Activated T-helper 1 cell treated with anti-CD3 and anti-CD28 coated beads, Interleukin-12 subunit alpha, Interleukin-12 subunit beta, Interleukin-2, Interleukin-4 antibody, amounts not matched to agents 30 ng/mL and 10 ng/mL and 1 ng/mL, durations not matched to agents 14 hours and 24 hours and 36 hours (primary cell): ENCODE data around the gene ITPR1. TPM values are rescaled to one million over a fixed set of nuclear protein-coding genes. Genes with fewer than 3 reads are reported as not detected.

Experiments used
- DNase-seq: peaks from one replicate; pipeline ENCODE4 v3.0.0; 2021; ENCODE audit warnings: low spot score
- H3K27ac Mint-ChIP-seq: one replicate; pipeline ENCODE4 v1.8.0; 2021; ENCODE audit warnings: mild to moderate bottlenecking, mixed read lengths
- H3K27me3 Mint-ChIP-seq: one replicate; pipeline ENCODE4 v1.8.0; 2022; ENCODE audit warnings: mild to moderate bottlenecking, moderate library complexity, mixed read lengths; ENCODE audit not compliant: insufficient read depth
- H3K36me3 Mint-ChIP-seq: one replicate; pipeline ENCODE4 v1.8.0; 2021; ENCODE audit warnings: low read depth, mixed read lengths
- H3K4me1 Mint-ChIP-seq: one replicate; pipeline ENCODE4 v1.8.0; 2021; ENCODE audit warnings: low read depth, mixed read lengths
- H3K4me3 Mint-ChIP-seq: one replicate; pipeline ENCODE4 v1.8.0; 2021; ENCODE audit warnings: mild to moderate bottlenecking, moderate library complexity, mixed read lengths
- H3K9me3 Mint-ChIP-seq: one replicate; pipeline ENCODE4 v1.8.0; 2021; ENCODE audit warnings: mixed read lengths
- intact Hi-C: fragments of 100-400 bp; cut with micrococcal nuclease; formaldehyde crosslinking; loops from one replicate; pipeline ENCODE4 v1.15.1; 2024
- total RNA-seq: library from RNA; stranded (reverse); gene quantifications from 2 replicates; pipeline ENCODE4 v1.2.3, GENCODE V29; 2022

Gene ITPR1
- total RNA-seq, 1 donor from 2014 or later, result 108 TPM

GRCh38 chr3:4856564-4856963 is 363.4 kb downstream of the ITPR1 start:
- H3K36me3 Mint-ChIP-seq, result peaks cover 50% of the 10 kb centered on the region
- H3K4me1 Mint-ChIP-seq, result peaks cover 60% of the 10 kb centered on the region
- H3K27ac Mint-ChIP-seq, result peak overlapping the region; percentile 18
- intact Hi-C loops, result no loop called here
- DNase-seq, result no peak
- peaks cover 33% of the 10 kb centered on the region for H3K9me3 Mint-ChIP-seq
- H3K27me3 Mint-ChIP-seq, result no peaks in the 10 kb centered on the region
- no peak overlapping the region for H3K4me3 Mint-ChIP-seq

- peak overlapping the region; percentile 62 for H3K27ac Mint-ChIP-seq
- intact Hi-C loops, result no loop called here
- DNase-seq, result no peak
- peaks cover 37% of the 10 kb centered on the region for H3K9me3 Mint-ChIP-seq
- H3K27me3 Mint-ChIP-seq, result no peaks in the 10 kb centered on the region
- H3K36me3 Mint-ChIP-seq, result peaks cover 50% of the 10 kb centered on the region
- H3K4me3 Mint-ChIP-seq, result no peak overlapping the region
- H3K4me1 Mint-ChIP-seq, result peaks cover 57% of the 10 kb centered on the region
Measured at GRCh38 chr3:4856986-4857385, 363.8 kb downstream of the ITPR1 start.

- Mint-ChIP-seq H3K9me3 (peaks cover 62% of the 10 kb centered on the region), H3K36me3 (peaks cover 74% of the 10 kb centered on the region), H3K4me3 (no peak overlapping the region), H3K27ac (no peak overlapping the region), H3K27me3 (no peaks in the 10 kb centered on the region), H3K4me1 (peaks cover 53% of the 10 kb centered on the region)
- intact Hi-C loops, result no loop called here
- DNase-seq, result no peak
Measured at GRCh38 chr3:4859788-4860187, 366.6 kb downstream of the ITPR1 start.

- intact Hi-C loops, result no loop called here
- H3K4me1 Mint-ChIP-seq, result peaks cover 45% of the 10 kb centered on the region
- no peaks in the 10 kb centered on the region for H3K27me3 Mint-ChIP-seq
- H3K36me3 Mint-ChIP-seq, result peaks cover 48% of the 10 kb centered on the region
- no peak for DNase-seq
- H3K27ac Mint-ChIP-seq, result no peak overlapping the region
- H3K9me3 Mint-ChIP-seq, result peaks cover 45% of the 10 kb centered on the region
- H3K4me3 Mint-ChIP-seq, result no peak overlapping the region
Measured at GRCh38 chr3:4862973-4863372, 369.8 kb downstream of the ITPR1 start.

GRCh38 chr3:4864503-4864902 is 371.4 kb downstream of the ITPR1 start:
- intact Hi-C loops, result no loop called here
- H3K36me3 Mint-ChIP-seq, result peaks cover 40% of the 10 kb centered on the region
- H3K27ac Mint-ChIP-seq, result peak overlapping the region; percentile 66
- peaks cover 48% of the 10 kb centered on the region for H3K4me1 Mint-ChIP-seq
- H3K9me3 Mint-ChIP-seq, result peaks cover 42% of the 10 kb centered on the region
- DNase-seq, result no peak
- no peak overlapping the region for H3K4me3 Mint-ChIP-seq
- no peaks in the 10 kb centered on the region for H3K27me3 Mint-ChIP-seq

GRCh38 chr3:4865714-4866113 is 372.6 kb downstream of the ITPR1 start:
- H3K36me3 Mint-ChIP-seq, result peaks cover 34% of the 10 kb centered on the region
- no peak for DNase-seq
- H3K4me1 Mint-ChIP-seq, result peaks cover 60% of the 10 kb centered on the region
- no peak overlapping the region for H3K4me3 Mint-ChIP-seq
- H3K27ac Mint-ChIP-seq, result peak overlapping the region; percentile 74
- intact Hi-C loops, result no loop called here
- no peaks in the 10 kb centered on the region for H3K27me3 Mint-ChIP-seq
- H3K9me3 Mint-ChIP-seq, result peaks cover 36% of the 10 kb centered on the region

- Mint-ChIP-seq H3K9me3 (peaks cover 25% of the 10 kb centered on the region), H3K27me3 (no peaks in the 10 kb centered on the region), H3K36me3 (peaks cover 31% of the 10 kb centered on the region), H3K4me1 (peaks cover 69% of the 10 kb centered on the region), H3K4me3 (peak overlapping the region; percentile 84), H3K27ac (peak overlapping the region; percentile 95)
- intact Hi-C loops, result no loop called here
- no peak for DNase-seq
Measured at GRCh38 chr3:4866866-4867265, 373.7 kb downstream of the ITPR1 start.

GRCh38 chr3:4877173-4877787 is 384.1 kb downstream of the ITPR1 start:
- Mint-ChIP-seq H3K4me3 (no peak overlapping the region), H3K36me3 (no peaks in the 10 kb centered on the region), H3K9me3 (peaks cover 4% of the 10 kb centered on the region), H3K27me3 (no peaks in the 10 kb centered on the region), H3K4me1 (peaks cover 35% of the 10 kb centered on the region), H3K27ac (no peak overlapping the region)
- intact Hi-C loops, result no loop called here
- no peak for DNase-seq

- H3K27me3 Mint-ChIP-seq, result no peaks in the 10 kb centered on the region
- DNase-seq, result no peak
- no peaks in the 10 kb centered on the region for H3K36me3 Mint-ChIP-seq
- H3K9me3 Mint-ChIP-seq, result peaks cover 8% of the 10 kb centered on the region
- no peak overlapping the region for H3K27ac Mint-ChIP-seq
- intact Hi-C loops, result no loop called here
- no peak overlapping the region for H3K4me3 Mint-ChIP-seq
- peaks cover 29% of the 10 kb centered on the region for H3K4me1 Mint-ChIP-seq
Measured at GRCh38 chr3:4880850-4881249, 387.7 kb downstream of the ITPR1 start.

- DNase-seq, result no peak
- intact Hi-C loops, result no loop called here
- Mint-ChIP-seq H3K36me3 (peaks cover 7% of the 10 kb centered on the region), H3K4me1 (peaks cover 44% of the 10 kb centered on the region), H3K9me3 (peaks cover 5% of the 10 kb centered on the region), H3K27me3 (no peaks in the 10 kb centered on the region), H3K4me3 (no peak overlapping the region), H3K27ac (no peak overlapping the region)
Measured at GRCh38 chr3:4882548-4882947, 389.4 kb downstream of the ITPR1 start.

- Mint-ChIP-seq H3K9me3 (peaks cover 5% of the 10 kb centered on the region), H3K27me3 (no peaks in the 10 kb centered on the region), H3K4me3 (no peak overlapping the region), H3K36me3 (peaks cover 7% of the 10 kb centered on the region), H3K4me1 (peaks cover 44% of the 10 kb centered on the region), H3K27ac (no peak overlapping the region)
- intact Hi-C loops, result no loop called here
- no peak for DNase-seq
Measured at GRCh38 chr3:4883011-4883410, 389.9 kb downstream of the ITPR1 start.

- Mint-ChIP-seq H3K36me3 (peaks cover 12% of the 10 kb centered on the region), H3K4me1 (peaks cover 53% of the 10 kb centered on the region), H3K27ac (peak overlapping the region; percentile 41), H3K9me3 (peaks cover 5% of the 10 kb centered on the region), H3K4me3 (no peak overlapping the region), H3K27me3 (no peaks in the 10 kb centered on the region)
- DNase-seq, result no peak
- intact Hi-C loops, result loop anchor here (5.0 kb wide), 1 partner anchor 143 kb away; no protein-coding TSS in a partner anchor
Measured at GRCh38 chr3:4884888-4885287, 391.7 kb downstream of the ITPR1 start.

GRCh38 chr3:4885316-4885715 is 392.2 kb downstream of the ITPR1 start:
- peaks cover 5% of the 10 kb centered on the region for H3K9me3 Mint-ChIP-seq
- H3K4me1 Mint-ChIP-seq, result peaks cover 50% of the 10 kb centered on the region
- no peak overlapping the region for H3K4me3 Mint-ChIP-seq
- no peaks in the 10 kb centered on the region for H3K27me3 Mint-ChIP-seq
- intact Hi-C loops, result loop anchor here (5.0 kb wide), 1 partner anchor 143 kb away; no protein-coding TSS in a partner anchor
- peaks cover 12% of the 10 kb centered on the region for H3K36me3 Mint-ChIP-seq
- H3K27ac Mint-ChIP-seq, result peak overlapping the region; percentile 41
- DNase-seq, result no peak

GRCh38 chr3:4886448-4886847 is 393.3 kb downstream of the ITPR1 start:
- DNase-seq, result no peak

More at GRCh38 chr3:4886448-4886847, 393.3 kb downstream of the ITPR1 start:
- H3K4me1 Mint-ChIP-seq, result peaks cover 46% of the 10 kb centered on the region
- peaks cover 5% of the 10 kb centered on the region for H3K9me3 Mint-ChIP-seq
- H3K27me3 Mint-ChIP-seq, result no peaks in the 10 kb centered on the region
- H3K36me3 Mint-ChIP-seq, result peaks cover 12% of the 10 kb centered on the region
- H3K4me3 Mint-ChIP-seq, result no peak overlapping the region
- H3K27ac Mint-ChIP-seq, result peak overlapping the region; percentile 61
- intact Hi-C loops, result loop anchor here (5.0 kb wide), 1 partner anchor 144 kb away; no protein-coding TSS in a partner anchor
